GM12875 (cell line): ENCODE data around the gene CARM1.

ENCODE experiments used
- H3K4me3 ChIP-seq: one replicate; pipeline ENCODE4 v1.5.1; 2011; ENCODE audit warnings: low read depth, low read length, control low read depth
- TF ChIP-seq, protein P1 (sequence below): IDR thresholded peaks from 2 replicates; pipeline ENCODE4 v1.5.1; 2011; ENCODE audit warnings: low read depth, mild to moderate bottlenecking, control low read depth, inconsistent platforms, low read length, moderate library complexity, borderline replicate concordance; ENCODE audit not compliant: insufficient read depth

CARM1 gene

DNA sequence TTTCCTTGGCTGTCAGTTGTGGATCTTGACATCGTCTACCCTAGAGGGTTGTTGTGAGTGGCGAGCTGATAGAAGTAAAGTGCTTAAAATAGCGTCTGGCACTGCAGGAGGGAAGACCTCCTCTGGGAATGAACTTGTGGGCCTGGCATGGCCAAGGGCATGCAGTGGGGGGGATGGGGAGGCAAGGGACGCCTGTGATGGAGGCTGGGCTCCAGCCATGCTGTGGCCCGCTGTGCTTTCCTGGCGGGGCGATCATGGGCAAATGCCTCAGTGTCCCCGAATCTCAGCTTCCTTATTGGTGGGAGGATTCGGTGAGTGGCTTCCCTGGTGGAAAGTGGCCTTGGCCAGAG lies 10.7 kb downstream of the CARM1 start:
- no peak overlapping the region for H3K4me3 ChIP-seq
- TF ChIP-seq, protein P1, sequence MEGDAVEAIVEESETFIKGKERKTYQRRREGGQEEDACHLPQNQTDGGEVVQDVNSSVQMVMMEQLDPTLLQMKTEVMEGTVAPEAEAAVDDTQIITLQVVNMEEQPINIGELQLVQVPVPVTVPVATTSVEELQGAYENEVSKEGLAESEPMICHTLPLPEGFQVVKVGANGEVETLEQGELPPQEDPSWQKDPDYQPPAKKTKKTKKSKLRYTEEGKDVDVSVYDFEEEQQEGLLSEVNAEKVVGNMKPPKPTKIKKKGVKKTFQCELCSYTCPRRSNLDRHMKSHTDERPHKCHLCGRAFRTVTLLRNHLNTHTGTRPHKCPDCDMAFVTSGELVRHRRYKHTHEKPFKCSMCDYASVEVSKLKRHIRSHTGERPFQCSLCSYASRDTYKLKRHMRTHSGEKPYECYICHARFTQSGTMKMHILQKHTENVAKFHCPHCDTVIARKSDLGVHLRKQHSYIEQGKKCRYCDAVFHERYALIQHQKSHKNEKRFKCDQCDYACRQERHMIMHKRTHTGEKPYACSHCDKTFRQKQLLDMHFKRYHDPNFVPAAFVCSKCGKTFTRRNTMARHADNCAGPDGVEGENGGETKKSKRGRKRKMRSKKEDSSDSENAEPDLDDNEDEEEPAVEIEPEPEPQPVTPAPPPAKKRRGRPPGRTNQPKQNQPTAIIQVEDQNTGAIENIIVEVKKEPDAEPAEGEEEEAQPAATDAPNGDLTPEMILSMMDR, result no peak

- TF ChIP-seq, protein P1, result no peak
- no peak overlapping the region for H3K4me3 ChIP-seq
These were observed 12.9 kb downstream of the CARM1 start for GRCh38 chr19:10884274-10884673.

- TF ChIP-seq, protein P1, result no peak
- H3K4me3 ChIP-seq, result no peak overlapping the region
These were observed 14.1 kb downstream of the CARM1 start for GRCh38 chr19:10885201-10886169.

- TF ChIP-seq, protein P1, result no peak
- H3K4me3 ChIP-seq, result no peak overlapping the region
These were observed 16.4 kb downstream of the CARM1 start for GRCh38 chr19:10887616-10888367.

DNA sequence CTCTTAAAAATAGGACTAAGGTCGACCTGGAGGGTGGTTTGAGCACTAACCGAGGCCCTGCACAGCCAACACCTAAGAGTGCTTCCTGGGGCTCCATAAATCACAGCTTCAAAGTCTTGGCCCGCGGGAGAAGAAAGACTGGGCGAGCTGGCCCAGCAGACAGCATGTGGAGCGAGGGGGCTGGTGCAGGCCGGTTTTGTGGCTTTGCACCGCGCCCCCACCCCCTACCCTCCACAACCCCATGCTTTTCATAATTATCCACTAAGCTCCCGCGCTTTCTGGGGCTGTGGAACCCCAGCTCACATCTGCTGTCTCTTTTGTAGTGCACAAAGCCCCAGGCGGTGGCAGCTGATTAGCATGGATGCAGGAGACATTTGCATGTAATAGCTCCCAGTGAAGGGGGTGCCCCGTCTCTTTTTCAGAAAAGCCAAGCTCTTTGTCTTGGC lies 17.1 kb downstream of the CARM1 start:
- TF ChIP-seq, protein P1, result no peak
- H3K4me3 ChIP-seq, result no peak overlapping the region

DNA sequence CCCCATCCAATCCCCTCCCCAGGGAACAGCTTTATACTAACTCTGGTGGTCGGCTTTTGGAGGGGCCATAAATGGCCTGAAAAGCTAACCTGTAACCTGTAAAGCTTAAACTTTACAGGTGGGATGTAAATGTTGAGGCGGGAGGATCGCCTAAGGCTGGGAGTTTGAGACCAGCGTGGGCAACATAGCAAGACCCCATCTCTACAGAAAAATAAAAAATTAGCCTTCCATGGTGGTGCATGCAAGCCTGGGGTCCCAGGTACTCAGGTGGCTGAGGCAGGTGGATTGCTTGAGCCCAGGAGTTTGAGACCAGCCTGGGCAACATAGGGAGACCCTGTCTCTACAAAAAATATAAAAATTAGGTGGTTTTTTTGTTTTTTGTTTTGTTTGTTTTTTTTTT lies 18.5 kb downstream of the CARM1 start:
- no peak overlapping the region for H3K4me3 ChIP-seq
- TF ChIP-seq, protein P1, result no peak
